HG03342 (cell line): ENCODE results near the gene ZNF212.
"Not testable (repeated sequence)": the region's sequence is repeated elsewhere in the genome, so short reads cannot be mapped to it uniquely, and the experiment has no call there.

ENCODE experiments used
- ATAC-seq: cut with Tn5 transposase; IDR thresholded peaks from one replicate; pipeline ENCODE4 v1.9.1; 2021; ENCODE audit warnings: mild to moderate bottlenecking, moderate library complexity; ENCODE audit not compliant: unreplicated experiment

The ZNF212 gene

DNA sequence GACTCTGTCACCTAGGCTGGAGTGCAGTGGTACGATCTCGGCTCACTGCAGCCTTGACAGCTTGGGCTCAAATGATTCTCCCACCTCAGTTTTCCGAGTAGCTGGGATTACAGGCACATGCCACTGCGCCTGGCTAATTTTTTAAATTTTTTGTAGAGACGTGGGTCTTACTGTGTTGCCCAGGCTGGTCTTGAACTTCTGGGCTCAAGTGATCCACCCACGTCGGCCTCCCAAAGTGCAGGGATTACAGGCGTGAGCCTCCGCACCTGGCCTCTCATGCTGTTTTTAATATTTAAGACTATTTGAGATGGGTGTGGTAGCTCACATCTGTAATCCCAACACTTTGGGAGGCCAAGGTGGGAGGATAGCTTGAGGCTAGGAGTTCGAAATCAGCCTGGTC, 12.1 kb downstream of the ZNF212 start:
- ATAC-seq, result not testable (repeated sequence)

DNA sequence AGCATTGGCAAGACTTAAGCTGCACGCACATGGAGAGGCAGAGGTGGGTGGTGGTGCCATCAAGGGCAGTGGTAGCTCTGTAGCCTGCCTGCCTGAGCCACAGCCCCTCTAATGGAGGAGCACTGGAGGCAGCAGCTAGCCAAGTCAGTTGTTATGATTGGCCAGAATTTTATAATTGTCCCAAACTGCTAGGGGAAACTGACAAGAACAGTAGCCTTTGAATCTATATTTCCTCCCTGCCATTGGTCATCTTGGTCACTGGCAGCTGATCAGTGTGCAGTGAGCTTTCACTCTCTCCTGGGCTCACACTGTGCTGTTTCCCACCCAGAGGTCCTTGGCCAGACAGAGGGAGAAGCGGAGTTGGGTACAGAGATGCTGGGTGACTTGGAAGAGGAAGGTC, 12.9 kb downstream of the ZNF212 start:
- no peak for ATAC-seq

DNA sequence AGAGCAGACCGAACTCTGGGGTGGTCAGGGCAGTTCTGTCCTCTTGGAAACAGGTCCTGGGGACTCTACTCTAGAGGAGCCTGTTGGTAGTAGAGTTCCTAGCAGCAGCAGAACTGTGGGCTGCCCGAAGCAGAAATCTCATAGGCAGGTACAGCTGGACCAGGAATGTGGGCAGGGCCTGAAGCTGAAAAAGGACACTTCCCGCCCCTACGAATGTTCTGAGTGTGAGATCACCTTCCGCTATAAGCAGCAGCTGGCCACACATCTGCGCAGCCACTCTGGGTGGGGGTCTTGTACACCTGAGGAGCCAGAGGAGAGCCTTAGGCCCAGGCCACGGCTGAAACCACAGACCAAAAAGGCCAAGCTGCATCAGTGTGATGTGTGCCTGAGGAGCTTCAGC, 14.2 kb downstream of the ZNF212 start:
- ATAC-seq, result no peak

DNA sequence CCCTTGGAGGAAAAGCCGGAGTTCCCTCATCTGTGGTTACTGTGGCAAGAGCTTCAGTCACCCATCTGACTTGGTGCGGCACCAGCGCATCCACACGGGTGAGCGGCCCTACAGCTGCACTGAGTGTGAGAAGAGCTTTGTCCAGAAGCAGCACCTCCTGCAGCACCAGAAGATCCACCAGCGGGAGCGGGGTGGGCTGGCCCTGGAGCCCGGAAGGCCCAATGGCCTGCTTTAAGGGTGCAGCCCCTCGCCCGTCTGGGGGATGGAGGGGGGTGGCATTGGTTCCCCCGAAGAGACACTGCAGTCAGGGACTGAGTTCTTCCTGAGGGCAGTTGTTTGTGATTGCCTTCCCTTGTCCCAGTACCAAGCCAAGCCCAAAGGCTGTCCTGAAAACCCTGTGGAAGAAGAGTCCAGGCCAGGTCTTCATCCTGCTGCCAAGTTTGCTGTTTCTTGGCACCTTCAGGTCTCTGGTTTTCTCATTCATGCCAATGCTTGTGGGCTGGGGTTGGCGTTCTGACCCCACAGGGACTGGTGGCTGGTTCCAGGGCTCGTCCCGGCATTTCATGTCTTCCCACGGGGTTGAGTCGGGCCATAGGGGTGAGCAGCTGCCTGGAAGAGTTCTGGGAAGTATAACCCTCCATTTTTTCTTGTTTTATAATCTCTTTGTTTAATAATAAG, 14.9 kb downstream of the ZNF212 start:
- ATAC-seq, result no peak

DNA sequence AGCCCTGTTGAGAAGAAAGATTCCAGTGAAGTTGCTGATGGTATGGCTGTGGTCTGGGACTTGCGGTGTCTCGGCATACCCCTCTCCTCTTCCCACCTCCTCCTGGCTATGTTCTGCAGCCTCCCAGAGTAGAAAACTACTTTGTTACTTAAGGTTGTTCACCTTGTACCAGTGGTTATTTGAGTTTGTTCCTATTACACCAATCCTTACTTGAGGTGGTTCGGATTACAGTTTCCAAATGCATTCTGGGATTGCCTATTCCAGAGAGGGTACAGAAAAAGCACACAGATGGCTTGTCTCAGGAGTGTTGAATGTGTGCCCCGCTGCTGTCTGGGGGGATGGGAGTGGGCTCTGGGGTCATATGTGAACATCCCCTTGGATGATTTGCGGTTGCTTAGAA, 15.7 kb downstream of the ZNF212 start:
- no peak for ATAC-seq

DNA sequence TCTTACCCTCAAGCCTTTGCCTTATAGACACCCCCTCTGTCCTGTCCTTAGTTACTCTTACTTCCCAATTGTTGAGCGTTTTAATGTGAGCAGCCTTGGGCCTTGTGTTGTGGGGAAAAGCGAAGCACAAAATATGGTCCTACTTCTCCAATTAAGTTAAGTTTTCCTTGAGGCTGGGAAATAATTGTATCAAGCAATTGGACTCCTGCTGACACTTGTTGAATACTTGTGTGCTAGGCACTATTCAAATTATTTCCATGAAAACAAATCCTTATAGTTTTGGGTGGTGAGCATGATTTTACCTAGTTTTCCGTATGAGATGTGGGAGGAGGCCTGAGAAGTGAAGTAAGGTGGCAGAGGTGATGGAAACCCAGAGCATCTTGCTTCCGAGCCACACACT, 17.1 kb downstream of the ZNF212 start:
- no peak for ATAC-seq

DNA sequence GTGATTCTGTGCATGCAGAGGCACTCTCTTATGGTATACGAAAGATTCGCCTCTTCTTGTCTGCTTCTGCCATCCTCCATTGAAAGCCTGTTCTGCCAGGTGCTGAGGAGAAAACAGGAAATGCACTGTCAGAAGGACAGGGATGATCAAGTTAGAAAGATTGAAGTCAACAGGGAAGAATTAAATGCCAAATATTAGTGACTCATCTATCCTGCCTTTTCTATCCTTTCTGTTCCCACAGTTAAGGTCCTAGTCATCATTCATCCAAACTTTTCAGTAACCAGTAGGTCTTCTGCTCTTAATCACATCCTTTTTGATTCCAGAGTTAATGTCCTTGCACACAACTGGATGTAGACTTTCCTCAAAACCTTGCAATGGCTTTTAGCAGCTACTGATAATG, 17.7 kb downstream of the ZNF212 start:
- no peak for ATAC-seq

DNA sequence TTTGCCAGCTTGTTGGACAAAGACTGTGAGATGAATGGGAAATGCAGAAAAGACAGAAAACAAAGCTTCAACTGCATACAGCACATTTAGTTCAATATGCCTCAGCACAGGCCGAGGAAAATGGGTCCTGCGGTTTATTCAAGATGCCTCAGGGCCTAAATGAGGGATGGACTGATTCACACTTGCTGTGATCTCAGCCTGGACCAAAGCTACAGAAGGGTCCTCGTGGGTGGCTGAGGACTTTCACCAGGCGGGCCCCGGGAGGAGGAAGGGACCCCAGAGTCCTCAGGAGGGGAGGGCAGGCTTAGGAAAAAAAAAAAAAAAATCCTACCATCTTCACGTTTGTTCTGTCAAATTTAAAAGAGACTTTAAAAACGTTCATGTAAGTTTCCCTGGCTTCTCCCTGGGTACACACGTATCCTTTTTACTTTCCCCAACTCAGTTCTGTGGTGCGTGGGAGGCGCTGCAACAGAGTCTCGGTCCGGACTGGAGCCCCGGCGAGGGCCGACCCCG, 21.9 kb downstream of the ZNF212 start:
- no peak for ATAC-seq

DNA sequence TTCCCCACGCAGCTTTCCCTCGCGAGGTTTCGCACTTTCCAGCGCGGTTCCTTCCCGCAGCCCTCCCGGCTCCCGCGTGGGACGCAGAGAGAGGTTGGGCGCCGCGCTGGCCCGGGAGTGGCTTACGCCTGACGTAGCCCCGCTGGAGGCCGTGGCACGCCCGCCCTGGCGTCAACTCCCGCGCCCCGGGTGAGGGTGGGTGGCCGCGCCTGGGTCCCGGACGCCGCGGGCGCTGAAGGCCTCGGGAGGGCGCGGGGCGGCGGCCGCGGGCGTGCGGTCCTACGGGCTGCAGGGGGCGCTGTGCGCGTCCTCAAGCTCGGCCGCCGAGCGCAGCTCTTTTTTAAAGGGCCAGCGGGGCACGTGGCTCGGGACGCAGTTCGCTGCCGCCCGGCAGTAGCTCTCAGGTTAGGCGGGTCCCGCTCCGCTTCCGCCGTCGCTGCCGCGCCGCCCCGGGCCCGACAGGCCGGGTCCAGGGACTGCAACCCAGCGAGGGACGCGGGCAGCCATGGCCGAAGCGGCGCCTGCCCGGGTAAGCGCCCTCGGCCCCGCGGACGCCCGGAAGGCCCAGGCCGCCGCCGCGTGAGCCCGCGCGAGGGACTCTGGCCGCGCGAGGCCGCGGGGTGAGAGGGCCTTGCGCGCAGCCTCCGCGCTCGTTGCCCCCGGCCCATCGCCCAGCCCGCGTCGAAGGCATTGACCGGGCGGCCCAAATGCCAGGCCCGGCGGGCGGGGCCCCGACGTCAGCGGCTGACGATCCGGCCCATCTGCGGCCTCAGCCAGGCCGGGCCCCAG, 22.6 kb downstream of the ZNF212 start, which contains the start of gene ZNF783:
Gene ZNF783 (plus strand): TSS at position 368 of the 789 bp plus-strand sequence. CDS start 138 bp downstream, at position 506.
- ATAC-seq, result peak; percentile 83

DNA sequence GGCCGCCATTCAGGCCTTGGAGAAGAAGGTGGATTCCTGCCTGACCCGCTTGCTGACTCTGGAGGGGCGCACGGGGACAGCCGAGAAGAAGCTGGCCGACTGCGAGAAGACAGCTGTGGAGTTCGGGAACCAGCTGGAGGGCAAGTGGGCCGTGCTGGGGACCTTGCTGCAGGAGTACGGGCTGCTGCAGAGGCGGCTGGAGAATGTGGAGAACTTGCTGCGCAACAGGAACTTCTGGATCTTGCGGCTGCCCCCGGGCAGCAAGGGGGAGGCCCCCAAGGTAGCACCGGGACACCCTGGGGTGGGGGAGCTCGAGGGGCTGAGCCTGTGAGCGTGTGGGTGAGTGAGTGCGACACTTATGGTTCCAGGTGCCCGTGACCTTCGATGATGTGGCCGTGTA, 27.0 kb downstream of the ZNF212 start:
- no peak for ATAC-seq

DNA sequence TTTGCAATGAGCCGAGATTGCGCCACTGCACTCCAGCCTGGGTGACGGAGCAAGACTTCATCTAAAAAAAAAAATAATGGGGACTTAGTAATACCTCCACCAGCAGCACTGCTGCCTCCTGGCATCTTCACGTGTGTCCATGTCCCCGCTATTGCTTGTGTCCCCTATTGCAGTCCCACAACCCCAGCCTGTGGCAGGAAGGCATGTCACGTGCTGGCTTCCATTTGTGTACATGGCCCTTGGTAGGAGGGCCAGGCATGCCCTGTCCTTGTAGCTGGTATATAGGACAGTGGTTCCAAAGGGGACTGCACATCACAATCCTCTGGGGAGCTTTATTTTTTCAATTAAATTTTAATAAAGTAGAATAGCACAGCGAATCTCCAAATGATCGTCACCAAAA, 28.3 kb downstream of the ZNF212 start:
- no peak for ATAC-seq

DNA sequence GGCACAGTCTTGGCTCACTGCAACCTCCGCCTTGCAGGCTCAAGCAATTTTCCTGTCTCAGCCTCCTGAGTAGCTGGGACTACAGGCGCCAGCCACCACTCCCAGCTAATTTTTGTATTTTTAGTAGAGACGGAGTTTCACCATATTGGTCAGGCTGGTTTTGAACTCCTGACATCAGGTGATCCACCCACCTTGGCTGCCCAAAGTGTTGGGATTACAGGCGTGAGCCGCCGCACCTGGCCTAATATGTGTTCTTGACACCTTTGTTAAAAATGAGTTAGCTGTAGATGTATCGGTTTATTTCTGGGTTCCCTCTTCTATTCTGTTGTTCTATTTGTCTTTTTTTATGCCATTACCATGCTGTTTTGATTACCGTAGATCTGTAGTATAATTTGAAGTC, 35.0 kb downstream of the ZNF212 start:
- ATAC-seq, result not testable (repeated sequence)

DNA sequence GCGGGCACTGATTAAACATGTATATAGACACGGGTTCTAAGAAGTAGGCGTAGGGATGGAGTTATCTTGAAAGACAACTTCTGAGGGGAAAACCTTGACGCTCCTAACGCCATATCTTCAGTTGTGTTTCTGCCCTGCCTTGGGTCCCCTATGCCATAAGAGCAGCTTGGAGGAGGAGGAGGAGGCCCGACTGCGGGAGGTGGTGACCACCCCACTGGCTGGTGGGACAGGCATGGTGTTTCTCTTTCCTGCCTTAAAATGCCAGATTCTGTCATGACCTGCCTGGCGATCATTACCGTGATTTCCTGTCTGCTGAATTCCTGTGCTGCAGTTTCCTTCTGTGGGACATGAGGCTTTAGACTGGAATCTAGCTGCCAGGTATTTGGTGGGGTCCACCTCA, 38.4 kb downstream of the ZNF212 start:
- ATAC-seq, result no peak

DNA sequence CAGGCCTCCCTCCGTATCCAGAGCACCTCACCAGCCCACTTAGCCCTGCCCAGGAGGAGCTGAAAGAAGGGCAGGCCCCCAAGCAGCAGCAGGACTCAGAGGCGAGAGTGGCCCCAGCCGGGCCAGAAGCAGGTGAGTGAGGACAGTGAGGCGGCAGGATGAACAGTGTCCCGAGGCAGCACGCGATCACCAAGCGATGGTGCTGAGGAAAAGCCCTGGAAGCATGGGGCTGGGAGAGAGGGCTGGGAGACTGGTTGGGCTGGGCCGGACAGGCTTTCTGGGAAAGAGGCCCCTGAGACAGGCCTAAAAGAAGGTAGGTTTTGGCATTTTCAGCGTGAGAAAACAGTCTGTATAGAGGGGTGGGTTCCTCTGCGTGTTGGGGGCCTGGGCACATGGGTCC, 38.9 kb downstream of the ZNF212 start:
- ATAC-seq, result no peak

DNA sequence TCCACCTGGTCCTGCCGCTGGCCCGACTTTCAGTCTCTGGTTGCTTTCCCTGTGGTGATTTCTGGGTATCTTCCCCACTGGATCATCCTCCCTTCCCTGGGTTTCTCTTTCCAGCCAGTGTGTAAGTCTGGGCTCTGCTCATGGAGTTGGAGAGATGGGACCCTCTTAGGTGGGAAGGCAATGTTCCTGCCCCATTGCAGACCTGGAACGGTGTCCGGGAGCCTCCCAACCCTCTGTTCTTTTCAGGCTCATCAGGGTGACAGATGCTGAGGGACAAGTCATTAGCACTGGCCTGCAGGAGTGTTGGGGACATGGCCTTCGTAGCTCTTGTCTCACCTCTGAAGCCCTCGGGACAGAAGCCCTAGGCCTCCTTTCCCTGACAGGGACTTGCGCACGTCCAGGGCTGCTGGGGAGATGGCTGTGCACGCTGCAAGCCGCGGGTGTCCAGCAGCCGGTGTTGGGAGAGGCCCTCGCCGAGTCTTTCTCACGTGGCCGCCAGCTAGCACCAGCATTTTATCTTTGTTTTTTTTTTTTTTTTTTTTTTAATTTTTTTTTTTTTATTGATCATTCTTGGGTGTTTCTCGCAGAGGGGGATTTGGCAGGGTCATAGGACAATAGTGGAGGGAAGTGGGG, 39.8 kb downstream of the ZNF212 start:
- ATAC-seq, result no peak

DNA sequence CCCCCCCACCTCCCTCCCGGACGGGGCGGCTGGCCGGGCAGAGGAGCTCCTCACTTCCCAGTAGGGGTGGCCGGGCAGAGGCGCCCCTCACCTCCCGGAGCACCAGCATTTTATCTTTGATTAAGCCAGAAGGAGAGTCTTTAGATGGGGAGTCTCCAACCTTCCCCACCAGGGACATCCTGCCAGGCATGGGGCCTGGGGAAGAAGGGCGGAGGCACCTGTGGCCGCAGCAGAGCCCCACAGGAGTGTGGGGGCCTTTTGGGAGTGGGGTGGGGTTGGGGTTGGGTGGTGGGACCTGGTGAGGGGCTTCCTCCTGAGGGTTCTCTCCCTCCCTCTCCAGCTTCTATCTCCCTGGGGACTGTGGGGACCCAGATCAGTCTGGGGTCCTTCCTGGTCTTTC, 40.7 kb downstream of the ZNF212 start:
- ATAC-seq, result no peak

DNA sequence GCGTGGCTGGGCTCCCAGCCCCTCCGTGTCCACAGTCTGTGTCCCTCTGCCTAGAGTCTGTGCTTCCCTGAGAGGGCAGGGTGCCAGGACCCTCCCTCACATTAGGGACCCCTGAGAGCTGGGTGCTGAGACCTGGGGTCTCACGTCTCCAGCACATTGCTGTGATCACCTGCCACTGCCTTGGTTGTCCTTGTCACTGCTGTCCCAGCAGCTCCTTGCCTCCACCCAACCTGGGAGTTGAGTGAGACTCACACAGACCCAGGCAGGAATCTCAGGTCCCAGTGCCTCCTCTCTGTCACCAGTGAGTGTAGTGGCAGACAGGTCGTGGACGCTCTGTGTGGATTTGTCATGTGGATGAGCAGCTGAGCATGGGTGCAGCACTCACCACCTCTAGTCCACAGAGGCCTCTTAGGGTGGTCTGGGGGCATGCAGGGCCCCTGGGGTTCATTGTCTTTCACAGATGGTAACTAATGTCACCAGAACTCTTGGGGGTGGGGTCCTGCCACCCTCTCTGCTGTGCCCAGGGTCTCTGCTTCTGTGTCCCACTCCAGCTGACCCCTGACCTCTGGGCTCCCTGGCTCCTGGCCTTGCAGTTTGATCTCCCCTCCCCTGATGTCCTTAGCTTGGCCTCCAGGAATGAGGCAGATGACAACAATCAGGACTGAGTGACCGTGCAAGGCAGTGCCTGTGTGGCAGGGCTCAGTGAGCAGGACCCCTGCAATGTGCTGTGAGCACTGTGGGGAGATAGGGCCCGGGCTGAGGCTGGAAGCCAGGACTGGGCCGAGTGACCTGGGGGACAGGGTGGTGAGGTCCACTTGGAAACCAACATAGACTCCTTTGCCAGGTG, 41.4 kb downstream of the ZNF212 start:
- ATAC-seq, result no peak

DNA sequence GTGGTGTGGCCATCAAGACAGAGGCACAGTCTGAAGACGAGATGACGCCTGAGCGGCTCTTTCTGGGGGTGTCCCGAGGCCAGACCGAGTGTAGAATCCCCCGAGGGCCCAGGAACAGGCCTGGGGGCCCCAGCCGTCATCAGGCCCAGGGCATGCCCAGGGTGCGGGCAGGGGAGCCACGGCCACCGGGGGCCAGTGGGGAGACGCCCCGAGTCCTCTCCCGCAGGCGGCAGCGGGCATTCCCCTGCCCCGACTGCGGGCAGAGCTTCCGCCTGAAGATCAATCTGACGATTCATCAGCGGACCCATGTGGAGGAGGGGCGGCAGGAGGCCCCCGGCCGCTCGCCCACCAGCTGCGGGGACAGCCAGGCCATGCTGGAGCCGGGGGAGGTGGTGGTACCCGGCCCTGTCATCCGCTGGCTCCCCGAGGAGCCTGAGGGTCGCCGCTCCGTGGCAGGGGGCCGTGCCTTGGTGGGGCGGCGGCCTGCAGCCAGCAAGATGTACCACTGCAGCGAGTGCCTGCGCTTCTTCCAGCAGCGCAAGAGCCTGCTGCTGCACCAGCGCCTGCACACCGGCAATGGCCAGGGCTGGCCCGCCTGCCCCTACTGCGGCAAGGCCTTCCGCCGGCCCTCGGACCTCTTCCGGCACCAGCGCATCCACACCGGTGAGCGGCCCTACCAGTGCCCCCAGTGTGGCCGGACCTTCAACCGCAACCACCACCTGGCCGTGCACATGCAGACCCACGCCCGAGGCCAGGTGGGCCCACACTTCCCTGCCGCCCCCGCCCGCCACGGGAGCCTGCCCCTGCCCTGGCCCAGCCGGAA, 42.3 kb downstream of the ZNF212 start:
- no peak for ATAC-seq

DNA sequence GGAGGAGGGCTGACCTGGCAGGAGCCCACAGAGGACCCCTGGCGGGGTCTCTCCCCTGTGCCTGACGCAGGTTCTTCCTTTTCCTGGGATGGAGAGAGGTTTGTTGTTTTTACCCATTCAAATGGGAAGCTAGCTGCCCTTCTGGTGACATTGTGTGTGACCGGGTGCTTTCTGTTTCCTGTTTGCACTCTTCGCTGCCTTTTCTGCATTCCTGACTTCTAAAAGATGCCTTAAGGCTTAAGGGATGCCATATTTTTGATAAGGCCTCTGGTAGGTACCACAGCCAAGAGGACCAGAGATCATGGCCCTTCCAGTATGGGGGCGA, 42.8 kb downstream of the ZNF212 start:
- ATAC-seq, result no peak

DNA sequence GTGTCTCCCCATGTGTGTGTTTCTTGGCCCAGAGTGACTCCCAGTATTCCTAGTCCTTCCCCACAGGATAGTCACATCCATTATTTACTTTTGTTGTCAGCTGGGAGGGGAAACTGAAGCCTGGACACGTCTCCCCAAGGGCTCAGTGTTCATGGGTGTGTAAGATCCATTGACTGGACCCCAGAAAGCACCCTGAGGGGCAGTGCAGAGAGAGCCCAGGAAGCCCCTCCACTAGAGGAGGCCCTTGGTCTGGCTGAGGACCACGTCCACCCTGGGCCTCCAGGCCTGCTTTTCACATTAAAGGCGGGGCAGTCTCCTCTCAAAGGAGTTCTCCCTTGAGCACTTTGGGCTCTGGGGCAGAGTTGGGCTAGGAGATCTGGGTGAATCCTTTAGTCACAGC, 43.9 kb downstream of the ZNF212 start:
- no peak for ATAC-seq
